Measurements from ENCODE around the gene NEURL1. TPM values are rescaled to one million over a fixed set of nuclear protein-coding genes. Genes with fewer than 3 reads are reported as not detected.

Gene NEURL1
- total RNA-seq, 1 donor from 2014 or later = 0.64 TPM

DNA sequence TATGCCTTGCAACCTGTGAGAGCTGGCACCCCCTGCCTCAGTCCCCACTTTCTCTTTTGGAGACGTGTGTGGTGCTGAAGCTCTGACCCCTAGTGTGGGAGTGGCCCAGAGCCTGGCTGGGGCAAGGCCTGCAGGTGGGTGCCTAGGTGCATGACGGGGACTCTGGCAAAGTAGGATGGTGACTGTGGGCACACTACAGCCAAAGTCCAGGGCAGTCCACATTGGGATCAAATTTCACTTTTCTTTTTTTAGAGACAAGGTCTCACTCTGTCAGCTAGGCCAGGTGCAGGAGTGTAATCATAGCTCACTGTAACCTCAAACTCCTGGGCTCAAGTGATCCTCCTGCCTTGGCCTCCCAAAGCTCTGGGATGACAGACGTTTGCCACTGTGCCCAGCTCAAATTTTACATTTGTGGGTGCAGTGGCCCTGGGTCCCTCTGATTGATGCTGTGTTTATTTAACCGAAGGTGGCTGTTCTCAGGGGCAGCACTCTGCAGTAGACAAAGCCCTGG is 52.3 kb downstream of the NEURL1 start:
- H3K4me3 ChIP-seq = no peak overlapping the region
- intact Hi-C loops (cut with DNase I) = no loop called here
- H3K9me3 ChIP-seq = no peaks in the 10 kb centered on the region
- H3K4me1 ChIP-seq = peaks cover 6% of the 10 kb centered on the region
- no peak overlapping the region for H3K27ac ChIP-seq
- H3K36me3 ChIP-seq = no peaks in the 10 kb centered on the region
- no peaks in the 10 kb centered on the region for H3K27me3 ChIP-seq
- peak; percentile 31 for DNase-seq
- no peak for ATAC-seq
- TF ChIP-seq, protein P1, sequence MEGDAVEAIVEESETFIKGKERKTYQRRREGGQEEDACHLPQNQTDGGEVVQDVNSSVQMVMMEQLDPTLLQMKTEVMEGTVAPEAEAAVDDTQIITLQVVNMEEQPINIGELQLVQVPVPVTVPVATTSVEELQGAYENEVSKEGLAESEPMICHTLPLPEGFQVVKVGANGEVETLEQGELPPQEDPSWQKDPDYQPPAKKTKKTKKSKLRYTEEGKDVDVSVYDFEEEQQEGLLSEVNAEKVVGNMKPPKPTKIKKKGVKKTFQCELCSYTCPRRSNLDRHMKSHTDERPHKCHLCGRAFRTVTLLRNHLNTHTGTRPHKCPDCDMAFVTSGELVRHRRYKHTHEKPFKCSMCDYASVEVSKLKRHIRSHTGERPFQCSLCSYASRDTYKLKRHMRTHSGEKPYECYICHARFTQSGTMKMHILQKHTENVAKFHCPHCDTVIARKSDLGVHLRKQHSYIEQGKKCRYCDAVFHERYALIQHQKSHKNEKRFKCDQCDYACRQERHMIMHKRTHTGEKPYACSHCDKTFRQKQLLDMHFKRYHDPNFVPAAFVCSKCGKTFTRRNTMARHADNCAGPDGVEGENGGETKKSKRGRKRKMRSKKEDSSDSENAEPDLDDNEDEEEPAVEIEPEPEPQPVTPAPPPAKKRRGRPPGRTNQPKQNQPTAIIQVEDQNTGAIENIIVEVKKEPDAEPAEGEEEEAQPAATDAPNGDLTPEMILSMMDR (IDR thresholded peaks at IDR 0.05) = no peak

DNA sequence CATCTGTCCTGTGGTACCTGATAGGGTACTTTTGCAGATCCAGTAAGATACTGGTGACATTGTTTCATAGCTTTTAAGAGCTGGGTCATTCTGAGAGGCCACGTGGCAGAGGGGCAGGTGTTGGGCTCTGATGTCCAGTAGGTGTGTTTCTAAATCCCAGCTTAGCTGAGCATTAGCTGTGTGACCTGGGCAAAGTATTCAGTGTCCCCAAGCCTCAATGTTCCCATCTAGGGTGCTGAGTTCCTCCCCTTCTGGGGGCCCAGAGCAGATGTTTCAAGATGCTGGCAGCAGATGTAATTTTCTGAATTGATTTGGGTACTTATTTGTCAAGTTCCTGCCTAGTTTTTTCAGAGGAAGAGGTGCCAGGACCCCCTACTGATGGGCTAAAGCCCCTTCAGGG is 52.9 kb downstream of the NEURL1 start:
- Histone ChIP-seq H3K27ac (no peak overlapping the region), H3K27me3 (no peaks in the 10 kb centered on the region), H3K4me1 (peaks cover 6% of the 10 kb centered on the region), H3K4me3 (no peak overlapping the region), H3K9me3 (no peaks in the 10 kb centered on the region), H3K36me3 (no peaks in the 10 kb centered on the region)
- intact Hi-C loops (cut with DNase I) = no loop called here
- peak; percentile 28 for DNase-seq
- TF ChIP-seq, protein P1 (IDR thresholded peaks at IDR 0.05) = no peak
- no peak for ATAC-seq

DNA sequence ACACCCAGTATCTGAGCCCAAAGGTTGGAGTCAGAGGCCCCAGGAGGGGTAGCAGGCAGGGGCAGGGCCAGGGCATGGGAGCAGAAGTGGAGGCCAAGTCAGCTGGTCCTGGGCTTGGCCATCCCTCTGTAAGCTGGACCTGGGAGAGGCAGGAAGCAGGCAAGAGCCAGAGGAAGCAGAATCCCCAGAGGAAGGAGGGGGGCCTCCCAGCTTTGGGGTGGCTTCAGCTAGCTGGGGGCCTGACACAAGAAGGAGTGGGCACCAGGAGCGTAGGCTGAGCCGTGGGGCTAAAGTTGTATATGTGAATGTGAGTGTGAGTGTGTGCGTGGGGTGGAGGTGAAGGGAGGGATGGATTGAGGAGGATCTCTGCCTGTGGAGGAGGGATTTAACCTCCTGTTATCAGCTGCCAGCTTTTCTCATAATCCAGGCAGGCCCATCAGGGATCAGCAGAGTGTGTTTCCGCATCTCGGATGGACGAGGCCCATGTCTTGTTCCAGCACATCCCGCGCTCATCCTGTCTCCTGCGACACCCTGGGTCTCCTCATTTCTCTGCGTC is 54.0 kb downstream of the NEURL1 start:
- ATAC-seq (no peak), DNase-seq (peak; percentile 53)
- TF ChIP-seq, protein P1 (IDR thresholded peaks at IDR 0.05) = no peak
- no peaks in the 10 kb centered on the region for H3K36me3 ChIP-seq
- H3K27me3 ChIP-seq = no peaks in the 10 kb centered on the region
- H3K4me1 ChIP-seq = peaks cover 6% of the 10 kb centered on the region
- no peak overlapping the region for H3K27ac ChIP-seq
- no peaks in the 10 kb centered on the region for H3K9me3 ChIP-seq
- intact Hi-C loops (cut with DNase I) = no loop called here
- no peak overlapping the region for H3K4me3 ChIP-seq

DNA sequence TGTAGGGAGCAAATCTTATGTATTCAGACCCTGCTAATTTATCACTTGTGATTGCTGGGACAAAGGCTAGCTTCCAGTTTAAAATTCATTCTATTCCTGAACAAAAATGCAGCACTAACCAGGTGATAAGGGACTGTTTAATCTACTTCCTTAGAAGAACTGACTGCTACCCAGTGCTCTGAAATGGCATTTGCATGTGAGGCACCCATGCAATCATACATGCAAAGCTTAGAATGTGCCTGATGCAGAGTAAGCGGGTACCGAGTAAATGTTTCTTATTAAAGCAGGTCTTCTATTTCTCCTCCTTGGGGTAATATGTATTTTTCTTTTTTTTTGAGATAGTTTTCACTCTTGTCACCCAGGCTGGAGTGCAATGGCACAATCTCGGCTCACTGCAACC is 54.5 kb downstream of the NEURL1 start:
- Histone ChIP-seq H3K36me3 (no peaks in the 10 kb centered on the region), H3K4me3 (no peak overlapping the region), H3K27me3 (no peaks in the 10 kb centered on the region), H3K27ac (no peak overlapping the region), H3K9me3 (no peaks in the 10 kb centered on the region), H3K4me1 (peaks cover 4% of the 10 kb centered on the region)
- intact Hi-C loops (cut with DNase I) = no loop called here
- DNase-seq (peak; percentile 0), ATAC-seq (no peak)
- TF ChIP-seq, protein P1 (IDR thresholded peaks at IDR 0.05) = no peak

DNA sequence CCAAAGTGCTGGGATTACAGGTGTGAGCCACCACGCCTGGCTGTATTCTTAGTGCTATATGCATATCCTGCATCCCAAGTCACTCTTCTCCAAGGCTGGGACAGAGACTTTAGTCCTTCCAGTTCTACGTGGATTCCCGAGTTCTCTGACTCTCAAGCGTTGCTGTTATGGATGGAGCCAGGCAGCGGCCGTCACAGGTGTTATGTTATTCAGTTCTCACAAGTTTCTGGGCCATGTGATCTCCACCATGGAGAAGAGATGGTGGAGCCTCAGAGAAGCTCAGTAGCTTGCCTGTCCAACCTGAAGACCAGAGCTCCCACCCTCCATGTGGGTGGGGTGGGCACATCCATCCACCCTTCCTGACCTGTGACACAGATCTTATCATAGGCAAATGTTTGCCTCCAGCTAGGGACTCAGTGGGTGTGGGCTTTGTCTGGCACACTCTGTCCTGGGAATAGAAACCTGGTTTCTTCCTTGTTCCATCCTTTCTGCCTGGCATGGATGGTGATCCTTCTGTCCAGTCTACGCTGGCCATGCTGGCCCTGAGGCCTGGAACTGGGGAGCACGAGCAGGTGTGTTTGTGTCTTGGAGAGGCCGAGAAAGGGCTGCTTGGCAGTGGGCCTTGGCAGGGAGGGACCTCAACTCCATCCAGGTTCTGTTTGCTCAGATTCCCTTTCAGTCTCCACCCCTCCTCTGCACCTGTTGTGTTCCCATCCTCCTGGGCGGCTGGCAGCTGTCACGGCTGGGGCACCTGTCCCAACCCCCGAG is 55.3 kb downstream of the NEURL1 start:
- no peaks in the 10 kb centered on the region for H3K36me3 ChIP-seq
- TF ChIP-seq, protein P1 (IDR thresholded peaks at IDR 0.05) = no peak
- no peak overlapping the region for H3K4me3 ChIP-seq
- no peaks in the 10 kb centered on the region for H3K27me3 ChIP-seq
- DNase-seq (peak; percentile 48), ATAC-seq (no peak)
- no peak overlapping the region for H3K27ac ChIP-seq
- H3K9me3 ChIP-seq = no peaks in the 10 kb centered on the region
- intact Hi-C loops (cut with DNase I) = no loop called here
- no peaks in the 10 kb centered on the region for H3K4me1 ChIP-seq

Measured in upper lobe of right lung (tissue), 1 donor.